ENCODE data around the gene PTPRE.

The PTPRE gene

DNA sequence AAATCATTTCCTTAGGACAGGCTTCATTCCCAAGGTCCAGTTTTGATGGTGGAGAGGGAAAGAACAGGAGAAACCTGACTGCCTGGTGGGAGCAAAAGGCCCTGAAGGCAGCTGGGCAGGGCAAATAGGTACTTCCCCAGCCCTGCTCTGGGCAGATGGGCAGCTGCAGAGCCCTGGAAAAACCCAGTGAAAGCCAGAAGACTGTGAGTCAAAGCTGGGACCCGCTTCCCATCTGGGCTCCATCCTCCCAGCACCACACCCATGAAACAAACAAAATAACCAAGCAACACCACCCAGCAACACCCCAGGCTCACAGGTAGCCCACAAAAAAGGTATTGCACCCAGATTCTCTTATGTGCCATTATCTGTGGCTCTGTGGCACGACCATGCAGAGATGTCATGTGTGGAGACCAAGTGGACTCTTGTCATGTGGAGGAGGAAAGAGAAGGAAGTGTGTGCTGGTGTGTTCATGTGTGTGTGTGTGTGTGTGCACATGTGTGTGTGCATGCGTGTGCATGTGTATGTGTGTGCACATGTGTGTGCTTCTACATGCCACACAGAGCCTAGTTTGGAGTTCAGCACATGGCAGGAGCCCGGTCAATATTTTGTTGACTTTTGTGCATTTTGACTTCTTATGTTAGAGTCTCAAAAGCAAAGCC is 24.0 kb upstream of the PTPRE start:
- no peak for DNase-seq (ENCODE audit: low spot score)

DNA sequence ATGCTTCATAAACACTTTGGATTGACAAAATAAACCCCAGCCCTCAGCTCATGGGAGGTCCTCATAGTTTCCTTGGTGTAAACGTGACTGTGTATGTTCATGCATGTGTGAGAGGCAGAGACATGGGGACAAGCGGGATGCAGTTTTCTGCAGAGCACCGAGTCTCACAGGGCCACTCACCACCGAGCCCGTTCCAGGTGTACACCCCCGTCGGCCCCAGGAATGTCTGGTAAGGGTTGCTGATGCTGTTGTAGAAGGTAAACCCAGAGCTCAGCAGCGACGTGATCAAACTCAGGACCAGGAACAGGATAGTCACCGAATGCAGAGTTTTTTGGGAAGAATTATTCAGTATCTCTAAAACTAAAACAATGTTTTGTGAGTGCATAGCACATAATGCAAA is 23.4 kb upstream of the PTPRE start:
- DNase-seq (ENCODE audit: low spot score), result no peak

DNA sequence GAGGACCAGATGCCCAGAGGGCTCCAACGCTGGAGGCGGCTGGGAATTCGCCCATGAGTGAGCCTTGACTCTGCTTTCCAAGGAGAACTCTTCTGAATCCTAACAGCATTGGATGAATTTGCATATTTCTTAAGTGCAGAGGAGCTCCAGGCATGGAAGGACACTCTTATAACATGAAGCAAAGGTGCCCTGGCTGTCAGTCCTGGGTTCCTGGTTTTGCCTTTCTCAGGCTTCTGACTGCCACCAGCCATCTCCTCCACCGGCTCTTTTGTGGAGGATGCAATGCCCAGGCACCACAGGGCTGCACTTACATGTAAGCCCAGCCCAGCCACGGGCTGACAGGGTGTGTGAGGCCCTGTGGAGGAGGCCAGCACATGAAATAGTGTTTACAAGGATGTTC is 22.4 kb upstream of the PTPRE start:
- no peak for DNase-seq (ENCODE audit: low spot score)

DNA sequence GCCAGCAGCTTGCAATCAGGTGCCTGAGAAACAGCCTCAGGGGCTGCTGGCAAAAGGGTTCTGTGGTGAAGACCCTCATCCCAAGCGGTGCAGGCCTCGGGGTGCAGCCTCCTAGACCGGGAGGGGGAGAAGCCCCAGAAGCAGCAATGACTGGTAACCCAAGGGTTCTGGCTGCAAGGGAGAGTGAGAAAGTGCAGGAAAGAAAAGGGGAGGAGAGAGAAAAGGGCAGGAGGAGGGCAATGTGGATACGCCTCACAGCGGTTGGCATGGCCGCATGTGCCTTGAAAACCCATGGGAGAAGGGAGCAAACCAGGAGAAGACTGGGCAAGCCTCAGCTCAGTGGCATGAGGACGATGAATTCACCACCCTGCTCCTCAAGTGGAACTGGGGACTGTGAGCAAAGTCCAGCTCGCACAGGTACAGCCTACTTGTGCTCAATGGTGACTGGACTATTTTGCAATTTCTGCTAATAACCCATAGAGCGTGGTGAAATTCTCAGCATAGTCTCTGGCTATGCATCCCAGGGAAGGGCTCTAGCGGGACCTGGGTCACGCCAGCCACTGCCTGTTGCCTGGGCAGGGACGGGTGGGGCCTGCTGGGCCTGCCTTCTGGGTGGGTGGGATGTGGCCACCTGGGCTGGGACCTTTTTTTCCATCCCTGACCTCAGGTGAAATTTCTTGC is 20.4 kb upstream of the PTPRE start:
- DNase-seq (ENCODE audit: low spot score), result peak; percentile 47

DNA sequence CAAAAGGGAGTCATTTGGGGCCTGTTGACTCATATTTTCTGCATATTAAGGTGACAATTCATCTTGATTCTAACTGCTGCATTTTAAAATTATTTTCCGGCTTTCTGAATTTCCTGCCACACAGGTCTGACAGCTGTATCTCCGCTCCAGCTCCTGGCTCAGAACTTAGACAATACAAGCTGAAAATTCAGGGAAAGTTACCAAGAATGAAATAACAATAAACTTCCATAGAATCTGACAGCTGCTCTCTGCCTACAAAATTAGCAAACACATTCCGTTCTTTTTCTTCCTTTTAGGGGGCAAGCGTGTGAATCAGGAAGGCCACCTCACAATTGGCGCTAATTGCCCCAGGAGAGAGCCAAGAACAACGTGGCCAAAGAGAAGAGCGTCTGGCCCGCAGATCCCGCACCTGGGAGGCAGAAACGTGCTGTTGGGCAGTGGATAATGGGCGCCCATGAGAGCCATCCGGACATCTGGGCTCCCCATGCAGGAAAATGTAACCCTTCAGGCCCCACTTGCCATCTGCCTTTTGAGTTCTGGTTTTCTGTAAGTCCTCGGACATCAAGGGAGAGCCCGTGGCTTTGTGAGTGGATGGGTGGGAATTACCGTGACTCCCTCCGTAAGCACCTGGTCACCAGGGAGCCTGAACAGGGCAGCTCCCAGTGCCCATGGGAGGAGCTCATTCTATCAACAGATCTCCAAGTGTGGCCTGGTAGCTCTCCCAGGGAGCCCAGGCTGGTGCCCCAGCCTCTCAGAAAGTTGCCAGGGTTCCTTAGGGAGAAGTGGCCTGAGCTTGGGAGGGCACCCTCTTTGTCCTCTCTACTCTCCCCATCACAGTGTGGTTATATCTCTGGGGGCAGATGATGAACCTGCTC is 19.1 kb upstream of the PTPRE start:
- no peak for DNase-seq (ENCODE audit: low spot score)

DNA sequence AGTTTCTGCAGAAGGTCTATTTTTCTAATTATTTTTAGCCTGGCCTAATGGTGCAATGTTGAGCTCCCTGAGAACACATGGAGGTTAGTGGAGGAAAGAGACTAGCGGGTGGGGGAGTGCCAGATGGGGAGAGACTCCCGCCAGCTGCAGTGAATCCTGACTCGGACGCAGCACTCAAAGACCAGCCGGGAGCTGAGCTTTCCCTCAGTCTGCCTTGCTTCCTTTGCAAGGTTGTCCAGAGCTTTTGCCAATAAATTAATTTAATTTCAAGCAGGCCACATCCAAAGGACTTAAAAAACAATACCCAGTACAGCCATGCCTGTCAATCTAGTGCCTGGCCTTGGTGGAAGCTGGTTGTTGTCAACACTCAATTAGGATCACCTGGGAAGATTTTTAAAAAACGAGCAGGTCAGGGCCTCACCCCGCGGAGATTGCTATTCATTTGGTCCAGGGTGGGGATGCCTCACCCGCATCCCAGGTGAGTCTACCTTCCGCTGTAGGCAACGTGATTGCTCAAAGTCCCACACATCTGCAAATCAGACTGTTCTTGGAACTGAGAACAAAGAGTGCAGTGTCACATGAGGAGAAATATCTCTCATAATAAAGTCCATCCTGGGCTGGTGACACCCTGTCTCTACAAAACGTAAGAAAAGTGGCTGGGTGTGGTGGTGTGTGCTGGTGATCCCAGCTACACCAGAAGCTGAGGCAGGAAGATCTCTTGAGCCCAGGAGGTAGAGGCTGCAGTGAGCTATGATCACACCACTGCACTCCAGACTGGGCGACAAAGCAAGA is 18.2 kb upstream of the PTPRE start:
- DNase-seq (ENCODE audit: low spot score), result peak; percentile 37

DNA sequence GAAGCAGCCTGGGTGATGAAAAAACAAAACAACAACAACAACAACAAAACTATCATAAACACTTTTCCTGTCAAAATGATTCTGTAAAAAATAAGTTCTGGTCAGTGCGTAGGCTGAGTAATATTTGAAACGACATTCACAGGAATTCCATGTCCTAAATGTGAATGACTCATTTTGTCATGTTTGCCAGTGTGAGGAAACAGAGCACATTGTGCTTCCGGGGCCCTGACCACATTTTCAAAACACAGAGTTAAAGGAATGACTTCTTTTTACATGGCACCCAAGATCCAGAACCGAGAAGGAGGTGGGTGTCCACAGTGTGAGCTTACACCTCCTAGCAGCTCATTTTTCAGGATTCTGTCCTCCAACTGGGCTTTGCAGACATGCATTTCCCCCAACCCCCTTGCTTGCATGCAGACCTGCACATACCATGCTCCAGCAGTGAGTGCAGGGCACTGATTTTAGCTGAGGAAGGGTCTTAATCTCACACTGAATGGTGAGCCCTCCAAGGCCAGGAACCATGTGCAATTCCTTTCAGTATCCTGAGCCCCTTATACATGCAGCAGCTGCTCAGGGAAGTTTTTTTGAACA is 17.2 kb upstream of the PTPRE start:
- DNase-seq (ENCODE audit: low spot score), result peak; percentile 34

DNA sequence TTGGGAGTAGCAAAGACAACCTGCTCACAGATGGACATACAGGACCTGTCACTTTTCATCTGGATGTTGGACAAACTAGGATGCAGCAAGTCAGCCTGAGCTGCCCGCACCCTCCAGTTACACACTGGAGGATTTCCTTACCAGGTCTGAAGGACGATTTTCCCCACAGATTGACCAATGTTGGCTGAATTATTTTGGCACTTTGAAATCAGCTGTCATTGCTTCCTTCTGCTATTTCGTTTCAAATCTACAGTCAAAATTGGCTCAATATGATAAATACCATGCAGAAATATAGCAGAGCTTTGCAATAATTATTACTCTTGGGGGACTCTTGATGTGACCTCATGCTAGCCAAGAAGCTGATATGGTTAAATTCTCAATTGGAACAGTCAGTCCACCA is 16.7 kb upstream of the PTPRE start:
- no peak for DNase-seq (ENCODE audit: low spot score)

DNA sequence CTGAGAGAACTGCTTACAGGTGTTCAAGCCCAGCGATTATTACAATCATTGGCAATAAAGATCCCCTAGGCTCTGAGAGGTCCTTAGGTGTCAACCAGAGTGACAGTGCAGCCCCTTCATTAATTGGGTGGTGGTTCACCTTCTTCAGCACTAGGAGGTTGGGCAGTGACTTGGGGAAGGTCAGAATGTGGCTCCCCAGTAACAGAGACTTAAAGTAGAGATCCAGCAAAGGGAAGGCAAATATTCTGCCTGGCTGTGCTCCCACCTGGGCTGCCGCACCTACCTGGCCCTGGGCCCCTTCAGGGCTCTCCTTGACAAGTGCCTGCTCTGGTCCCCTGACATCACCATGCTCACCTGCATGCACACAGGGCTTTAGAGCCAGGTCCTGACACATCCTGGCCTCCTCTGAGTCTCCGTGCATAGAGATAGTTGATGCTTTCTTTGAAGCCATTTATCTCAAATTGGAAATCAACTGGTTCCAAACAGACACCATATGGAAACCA is 16.0 kb upstream of the PTPRE start:
- DNase-seq (ENCODE audit: low spot score), result no peak

DNA sequence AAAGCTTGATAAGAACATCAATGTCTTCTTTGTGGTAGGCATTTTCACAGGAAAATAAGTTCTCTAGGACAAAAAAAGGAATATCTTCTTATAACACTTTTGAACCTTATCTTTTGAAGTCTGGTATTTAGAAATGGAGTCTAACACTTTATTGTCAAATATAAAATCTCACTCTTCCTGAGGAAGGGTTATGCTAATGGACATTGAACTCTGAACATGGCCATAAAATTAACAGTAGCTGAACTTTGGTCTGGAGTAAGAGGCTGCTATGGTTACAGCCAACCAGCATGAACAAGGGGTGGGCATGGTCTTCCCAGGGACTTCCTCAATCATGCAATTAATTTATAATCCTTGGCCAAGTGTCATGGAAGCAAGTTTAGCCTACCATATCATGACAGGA is 14.2 kb upstream of the PTPRE start, which contains the start of gene CLRN3:
TSS of gene CLRN3 (minus strand) at position 199 of the 400 bp plus-strand sequence. CDS start at position 42, 157 bp downstream.
- peak; percentile 80 for DNase-seq (ENCODE audit: low spot score)

DNA sequence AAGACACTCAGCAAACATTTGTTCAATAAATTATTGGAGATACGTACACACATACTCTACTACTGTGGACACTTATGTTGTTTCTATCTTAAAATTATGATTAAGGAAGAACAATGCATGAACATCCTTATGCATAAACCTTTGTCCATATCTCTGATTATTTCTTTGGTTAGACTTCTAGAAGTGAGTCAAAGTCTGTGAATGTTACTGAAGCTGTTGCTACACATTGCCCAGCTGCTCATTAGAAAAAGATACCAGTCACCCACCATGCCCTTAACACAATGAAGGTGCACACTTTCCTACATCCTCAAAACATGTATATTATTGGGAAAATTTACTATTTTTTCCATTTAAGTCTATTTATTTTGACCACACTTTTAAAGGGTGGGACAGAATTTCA is 12.8 kb upstream of the PTPRE start:
- DNase-seq (ENCODE audit: low spot score), result no peak

DNA sequence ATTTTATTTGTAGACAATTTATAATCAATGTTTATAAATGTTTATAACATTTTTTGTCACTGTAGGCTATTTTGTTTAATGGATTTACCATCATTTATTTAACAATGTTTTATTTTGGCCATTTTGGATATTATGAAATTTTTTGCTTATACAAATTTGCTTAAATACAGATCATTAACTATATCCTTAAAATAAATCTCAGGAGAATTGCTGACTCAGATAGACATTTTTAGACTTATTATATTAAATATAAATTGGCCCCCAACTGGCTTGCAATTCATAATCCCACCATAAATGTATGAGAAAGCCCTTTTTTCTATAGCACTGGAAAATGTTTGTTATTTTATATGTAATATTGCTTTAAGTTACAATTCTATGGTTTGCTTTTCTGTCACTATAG is 10.3 kb upstream of the PTPRE start:
- DNase-seq (ENCODE audit: low spot score), result no peak

DNA sequence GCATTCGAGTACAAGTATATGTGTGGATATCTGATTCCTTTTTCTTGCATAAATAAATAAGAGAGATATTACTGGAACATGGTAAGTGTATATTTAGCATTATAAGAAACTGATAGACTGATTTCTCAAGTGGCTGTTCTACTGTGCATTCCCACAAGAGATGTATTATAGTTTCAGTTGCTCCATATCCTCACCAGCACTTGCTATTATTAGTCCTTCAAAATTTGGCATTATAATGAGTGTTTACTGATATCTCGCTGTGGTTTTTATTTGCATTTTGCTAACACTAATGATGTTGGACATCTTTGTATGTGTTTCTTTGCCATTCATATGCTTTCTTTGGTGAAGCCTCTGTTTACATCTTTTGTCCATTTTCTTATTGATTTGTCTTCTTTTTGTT is 9.7 kb upstream of the PTPRE start:
- DNase-seq (ENCODE audit: low spot score), result no peak

DNA sequence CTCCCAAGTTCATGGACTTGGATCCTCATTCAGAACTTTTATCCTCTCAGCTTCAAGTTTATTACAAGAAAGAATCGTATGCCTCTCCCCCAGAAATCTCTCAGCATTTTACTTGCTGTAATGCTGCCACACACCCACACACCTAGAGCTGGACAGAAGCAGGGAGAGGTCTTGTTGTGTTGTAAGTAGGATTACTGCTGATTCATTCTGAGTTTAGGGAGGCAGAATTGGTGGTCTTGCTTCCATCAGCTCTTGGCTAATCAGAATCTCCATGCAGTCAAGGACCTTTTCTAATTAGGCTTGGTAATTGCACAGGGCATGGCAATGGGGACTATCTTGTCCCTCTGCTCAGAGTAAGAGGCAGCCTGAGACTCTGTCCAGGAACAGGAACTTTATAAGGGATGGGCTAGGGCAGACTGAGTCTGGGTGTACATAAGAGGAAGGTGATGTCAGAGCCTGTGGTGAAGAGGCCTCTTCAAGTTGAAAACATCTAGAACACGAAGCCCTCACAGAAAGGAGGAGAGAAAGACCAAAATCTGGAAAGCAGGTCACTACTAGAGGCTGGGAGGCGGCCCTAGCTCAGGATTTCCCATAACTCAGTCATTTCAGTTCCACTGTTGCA is 7.0 kb upstream of the PTPRE start:
- no peak for DNase-seq (ENCODE audit: low spot score)

DNA sequence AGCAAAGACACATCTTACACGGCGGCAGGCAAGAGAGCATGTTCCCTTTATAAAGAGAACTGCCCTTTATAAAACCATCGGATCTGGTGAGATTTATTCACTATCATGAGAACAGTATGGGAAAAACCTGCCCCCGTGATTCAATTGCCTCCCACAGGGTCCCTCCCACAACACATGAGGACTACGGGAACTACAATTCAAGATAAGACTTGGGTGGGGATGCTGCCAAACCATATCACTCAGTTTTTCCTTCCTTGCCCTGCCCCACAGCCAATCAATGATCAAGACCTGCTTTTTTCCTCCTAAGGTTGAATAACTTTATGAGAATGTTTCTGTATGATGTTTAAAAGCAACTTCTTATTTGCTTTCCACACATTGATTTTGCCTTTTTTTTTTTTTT is 3.1 kb upstream of the PTPRE start:
- DNase-seq (ENCODE audit: low spot score), result no peak

DNA sequence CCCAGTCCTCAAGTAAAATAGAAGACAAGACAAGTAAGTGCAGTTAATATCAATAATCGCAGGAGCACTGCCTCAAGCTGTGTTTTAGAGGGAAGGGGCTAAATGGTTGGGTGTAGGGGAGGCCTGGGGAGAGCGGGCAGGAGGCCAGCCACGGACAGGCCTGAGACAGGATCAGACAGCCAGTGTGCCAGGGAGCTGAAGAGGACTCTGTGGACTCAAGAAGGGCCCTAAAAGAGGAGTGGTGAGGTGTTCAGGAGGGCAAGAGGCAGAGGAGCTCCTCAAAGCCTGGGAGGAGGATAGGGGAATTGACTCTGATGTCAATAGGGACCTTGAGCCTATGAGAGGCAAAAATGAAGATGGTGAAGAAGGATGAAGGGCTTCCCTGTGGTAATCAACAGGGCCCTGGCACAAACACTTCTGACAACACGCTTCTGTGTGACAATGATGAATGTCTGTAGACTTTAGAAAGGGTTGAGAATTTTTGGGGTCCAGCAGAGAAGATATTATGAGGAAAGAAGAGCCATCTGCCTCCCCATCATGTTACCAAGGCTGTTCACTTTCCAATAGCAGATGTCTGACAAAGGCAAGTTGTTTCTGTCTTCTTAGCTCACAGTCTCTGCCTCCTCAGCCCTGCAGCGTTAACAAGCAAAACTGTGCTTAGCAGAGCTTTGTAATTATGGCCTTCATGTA is 2.4 kb upstream of the PTPRE start:
- DNase-seq (ENCODE audit: low spot score), result no peak

DNA sequence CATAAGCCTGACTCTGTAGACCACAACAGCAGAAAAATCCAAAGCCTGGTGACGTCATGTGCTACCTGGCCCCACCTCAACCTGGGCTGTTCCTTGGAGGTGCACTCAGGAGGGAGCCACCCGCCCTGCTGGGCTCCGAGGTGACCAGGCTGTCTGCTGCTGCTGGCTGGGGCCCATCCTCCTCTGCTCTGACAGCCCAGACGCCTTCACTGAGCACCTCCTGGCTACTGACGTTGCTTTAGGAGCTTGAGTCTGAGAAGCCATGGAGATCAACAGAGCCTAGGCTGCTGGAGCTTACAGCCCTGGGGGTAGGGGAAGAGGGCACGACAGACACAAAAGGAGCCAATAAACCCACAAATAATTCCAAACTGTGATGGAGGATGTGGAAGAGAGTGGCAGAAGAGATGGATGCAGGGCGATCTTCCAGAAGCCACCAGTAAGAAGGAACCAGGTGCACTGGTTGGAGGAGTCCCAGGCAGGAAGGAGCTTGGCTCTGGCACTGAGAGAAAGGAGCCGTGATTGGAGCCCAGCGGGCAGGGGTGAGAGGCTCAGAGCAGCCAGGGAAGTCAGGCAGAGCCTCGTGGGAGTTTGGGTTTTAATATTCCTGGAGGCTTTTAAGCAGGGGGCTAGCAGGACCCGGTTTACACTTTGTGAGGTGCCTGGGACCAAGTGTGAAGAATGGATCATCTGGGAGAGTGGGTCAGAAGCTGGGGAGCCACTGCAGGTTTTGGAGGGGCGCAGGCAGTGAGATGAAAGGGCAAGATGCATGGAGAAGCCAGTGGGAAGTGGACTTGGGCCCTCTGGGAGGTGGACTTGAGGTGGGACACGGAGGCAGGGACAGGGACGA is 1.7 kb upstream of the PTPRE start:
- DNase-seq (ENCODE audit: low spot score), result no peak

DNA sequence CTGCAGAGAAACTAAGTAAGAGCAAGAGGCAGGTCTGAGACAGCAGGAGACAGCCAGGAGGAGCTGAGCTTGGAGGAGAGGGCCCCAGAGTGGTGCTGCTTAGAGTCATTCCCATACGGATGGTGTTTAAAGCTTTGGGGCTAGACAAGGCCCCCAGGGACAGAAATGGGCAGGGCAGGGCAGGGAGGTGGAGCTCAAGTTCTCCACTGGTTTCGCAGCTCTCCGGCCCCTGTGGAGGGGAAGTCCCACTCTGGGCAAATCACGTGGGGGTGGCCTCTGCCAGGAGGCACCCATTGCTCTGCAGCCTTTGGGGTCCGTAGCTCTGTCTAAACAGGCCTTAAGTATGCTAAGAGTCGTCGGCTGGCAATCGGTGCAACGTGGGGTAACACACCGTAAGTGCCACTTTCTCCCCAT is 1.0 kb upstream of the PTPRE start:
- DNase-seq (ENCODE audit: low spot score), result no peak

DNA sequence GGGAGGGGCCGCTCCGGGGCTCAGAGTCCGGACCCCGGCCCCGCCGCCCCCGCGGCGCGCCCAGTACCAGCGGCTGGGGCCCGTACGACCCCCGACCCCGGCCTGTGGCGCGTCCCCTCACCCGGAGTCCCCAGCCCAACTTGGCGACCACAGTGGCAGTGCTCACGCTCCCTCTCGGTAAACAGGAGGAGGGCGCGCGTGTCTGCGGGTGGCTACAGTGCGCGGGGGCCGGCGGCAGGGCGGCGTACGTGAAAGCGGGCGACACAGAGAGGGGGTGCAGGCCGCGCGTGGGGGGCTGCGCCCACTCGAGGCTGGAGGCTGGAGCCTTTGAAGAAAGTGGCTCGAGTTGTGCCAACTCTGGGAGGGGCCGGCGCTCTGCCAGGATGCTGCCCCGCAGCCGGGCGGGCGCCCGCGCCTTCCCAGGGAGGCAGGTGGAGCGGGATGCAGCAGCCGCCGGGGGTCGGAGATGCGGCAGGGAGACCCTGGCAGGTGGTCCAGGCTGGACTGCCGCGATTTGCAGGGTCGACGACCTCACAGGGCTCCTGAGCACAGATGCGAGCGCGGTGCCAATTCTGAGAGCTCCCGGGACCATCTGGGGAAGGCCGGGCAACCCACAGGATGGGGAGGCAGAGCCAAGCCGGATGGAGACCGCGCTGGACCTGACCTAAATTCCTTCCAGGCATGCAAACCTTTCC is 655 bp downstream of the PTPRE start:
- no peak for DNase-seq (ENCODE audit: low spot score)

Measured in LoVo (cell line).